Suppressor macrophage treated with lipopolysaccharide for 1 hour (primary cell): ENCODE data around the gene FKBP2.

Experiments
- DNase-seq, 3 donors: peaks; one replicate each; pipeline ENCODE4 v3.0.0-alpha.2; 2020 to 2022

FKBP2 gene

DNA sequence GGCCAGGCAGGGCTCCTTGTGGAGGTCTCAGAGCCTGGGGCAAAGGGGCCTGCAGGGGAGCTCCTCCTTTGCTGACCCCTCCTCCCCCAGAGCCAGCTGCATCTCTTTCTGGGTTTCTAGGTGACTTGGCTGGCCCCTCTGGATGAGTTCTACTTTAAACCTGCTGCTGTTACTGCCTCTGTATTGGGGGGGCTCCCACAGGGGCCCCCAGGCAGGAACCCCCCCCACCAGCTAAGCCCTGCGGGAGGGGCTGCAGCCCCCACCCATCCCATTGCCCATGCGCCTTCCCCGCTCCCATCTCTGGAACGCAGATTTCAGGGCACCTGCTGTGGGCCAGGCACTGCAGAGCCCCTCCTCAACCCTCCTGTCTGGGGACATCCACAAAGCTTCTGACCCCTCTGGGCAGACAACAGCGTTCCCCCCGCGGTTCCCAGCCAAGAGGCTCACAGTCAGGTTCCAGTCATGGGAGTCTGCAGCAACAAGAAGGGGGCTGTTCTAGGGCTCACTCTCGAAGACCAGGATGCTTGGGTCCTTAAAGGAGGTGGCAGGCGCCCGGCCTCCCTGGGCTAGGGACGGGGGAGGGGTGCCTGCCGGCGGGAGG lies 9.6 kb downstream of the FKBP2 start:
- DNase-seq, result no peak

DNA sequence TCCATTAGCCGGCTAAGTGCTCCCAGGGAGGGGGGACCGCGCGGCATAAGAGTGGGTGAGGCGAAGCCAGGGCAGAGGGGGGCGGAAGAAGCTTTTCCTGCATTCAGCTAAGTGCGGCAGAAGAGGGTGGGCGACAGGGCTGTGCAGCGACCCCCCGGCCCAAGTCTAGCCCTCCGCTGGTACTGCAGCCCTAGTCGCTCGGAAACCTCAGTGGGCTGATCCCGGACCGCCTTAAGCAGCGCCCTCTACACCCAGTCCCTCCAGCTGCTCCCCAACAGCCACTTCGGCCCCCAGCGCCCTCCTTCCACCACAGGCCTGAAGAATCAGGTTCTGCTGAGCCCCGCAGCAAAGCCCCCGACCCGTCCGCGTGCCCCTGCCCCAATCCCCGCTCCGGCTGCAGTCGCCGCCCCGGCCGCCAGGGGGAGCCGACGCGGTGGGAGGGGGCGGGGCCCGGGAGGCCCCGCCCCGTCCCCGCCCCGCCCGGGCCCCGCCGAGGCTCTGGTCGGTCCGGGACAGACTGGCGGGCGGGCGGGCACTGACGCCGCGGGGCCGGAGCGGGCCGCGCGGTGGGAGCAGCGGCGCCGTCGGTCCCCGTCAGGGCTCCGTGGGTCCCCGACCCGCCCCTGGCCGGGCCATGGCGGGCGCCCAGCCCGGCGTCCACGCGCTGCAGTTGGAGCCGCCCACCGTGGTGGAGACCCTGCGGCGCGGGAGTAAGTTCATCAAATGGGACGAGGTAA lies 10.3 kb downstream of the FKBP2 start, which contains the start of gene PLCB3:
PLCB3 (plus strand) TSS at position 515 of the 737 bp plus-strand sequence; CDS start at position 635, 120 bp downstream.
- peak; percentile 70 to 93 (median 83) for DNase-seq

DNA sequence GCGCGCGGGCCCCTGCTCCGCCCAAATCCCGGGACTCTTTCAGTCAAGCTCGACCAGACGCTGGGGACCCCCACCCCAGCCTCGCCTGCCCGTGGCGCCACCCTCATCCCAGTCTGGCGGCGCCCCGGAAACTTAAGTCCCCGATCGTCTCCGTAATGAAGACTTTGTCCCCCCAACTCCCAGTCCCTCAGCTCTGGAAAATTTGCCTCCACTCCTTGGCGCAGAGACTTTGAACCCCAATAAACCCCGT lies 10.8 kb downstream of the FKBP2 start:
- no peak for DNase-seq

DNA sequence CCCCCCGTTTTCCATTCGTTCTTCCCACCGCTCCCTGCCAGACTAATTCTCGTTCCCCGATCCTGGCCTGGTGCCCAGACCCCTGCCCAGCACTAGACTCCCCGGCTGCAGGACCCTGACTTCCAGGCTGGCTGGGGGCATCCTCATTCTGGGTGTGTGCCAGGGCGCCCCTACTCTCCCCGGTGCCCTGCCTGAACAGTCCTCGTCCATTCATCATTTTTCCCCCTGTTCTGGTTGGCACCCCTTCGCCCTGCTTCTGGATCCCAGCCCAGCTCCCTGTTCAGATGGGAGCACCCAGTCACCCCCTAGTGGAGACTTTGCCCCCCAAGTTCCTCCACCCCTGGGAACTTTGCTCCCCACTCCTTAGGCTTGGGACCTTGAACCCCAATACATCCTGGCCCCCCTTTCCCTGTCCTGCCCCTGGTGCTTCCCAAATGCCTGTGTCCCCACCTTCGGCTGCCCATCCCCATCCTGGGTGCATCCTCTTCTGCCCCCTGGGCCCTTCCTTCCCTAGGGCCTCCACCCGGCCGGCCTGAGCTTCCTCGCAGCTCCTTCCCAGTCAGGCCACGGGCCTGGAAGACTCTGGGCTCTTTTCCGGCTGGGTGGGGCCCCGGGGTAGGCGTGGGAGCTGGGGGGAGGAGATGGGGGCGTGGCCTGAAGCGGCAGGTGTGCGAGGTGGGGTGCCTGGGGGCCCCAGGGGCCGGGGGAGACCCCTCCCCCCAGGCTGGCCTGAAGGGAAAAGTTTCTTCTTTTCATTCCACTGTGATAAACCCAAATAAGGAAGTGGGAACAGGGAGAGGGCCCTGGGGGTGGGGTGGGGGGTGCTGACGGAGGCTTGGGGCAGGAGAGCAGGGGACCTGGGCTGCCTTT lies 11.3 kb downstream of the FKBP2 start:
- DNase-seq, result peak; percentile 57 to 82 (median 62)

DNA sequence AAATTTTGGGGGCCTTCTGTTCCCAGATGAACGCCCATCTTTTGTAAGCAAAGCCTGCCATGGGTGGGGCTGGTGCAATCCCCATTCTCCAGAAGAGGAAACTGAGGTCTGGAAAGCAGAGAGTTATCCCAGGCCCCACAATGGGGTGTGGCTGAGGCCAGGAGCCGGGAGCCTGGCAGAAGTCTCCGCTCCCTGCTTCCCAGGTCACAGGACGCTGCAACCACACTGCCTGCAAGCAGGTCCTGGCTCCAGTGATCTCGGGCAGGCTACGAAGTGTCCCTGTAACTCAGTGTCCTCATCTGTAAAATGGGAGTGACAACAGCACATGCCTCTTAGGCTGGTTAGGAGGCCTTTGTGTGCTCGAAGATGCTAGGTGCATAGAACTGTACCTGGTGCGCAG lies 12.1 kb downstream of the FKBP2 start:
- DNase-seq, result no peak

DNA sequence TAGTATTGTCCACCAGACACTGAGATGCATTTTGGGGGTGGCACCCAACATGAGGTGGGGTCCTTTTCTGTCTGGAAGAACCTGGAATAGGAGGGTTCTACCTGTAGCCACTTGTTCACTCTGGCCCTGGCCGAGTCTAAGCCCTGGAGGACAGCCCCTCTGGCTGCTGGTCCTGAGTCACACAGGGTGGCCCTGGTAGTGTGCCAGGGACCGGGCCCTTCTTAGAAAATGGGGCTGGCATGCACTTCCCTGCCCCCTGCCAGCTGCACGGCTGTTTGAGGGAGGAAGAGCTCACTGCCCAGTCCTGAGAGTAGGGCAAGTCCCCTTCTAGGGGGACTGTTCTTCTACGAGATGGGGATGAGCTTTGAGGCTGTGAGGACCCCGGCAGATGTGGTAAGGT lies 12.6 kb downstream of the FKBP2 start:
- DNase-seq, result no peak

DNA sequence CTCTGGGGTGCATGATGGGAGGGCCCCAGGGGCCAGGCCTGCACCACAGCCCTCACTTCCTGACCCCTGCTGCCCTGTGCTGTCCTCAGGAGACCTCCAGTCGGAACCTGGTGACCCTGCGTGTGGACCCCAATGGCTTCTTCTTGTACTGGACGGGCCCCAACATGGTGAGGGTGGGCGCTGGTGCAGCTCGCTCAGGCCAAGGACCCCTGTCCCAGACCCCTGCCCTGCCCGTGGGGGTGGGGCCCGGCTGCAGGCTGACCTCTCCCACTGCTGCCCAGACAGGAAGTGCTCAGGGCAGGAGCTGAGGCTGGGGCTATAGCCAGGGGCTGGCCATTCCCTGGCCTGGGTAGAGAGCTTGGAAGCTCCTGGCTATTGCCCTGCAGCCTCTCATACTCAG lies 13.4 kb downstream of the FKBP2 start:
- DNase-seq, result no peak

DNA sequence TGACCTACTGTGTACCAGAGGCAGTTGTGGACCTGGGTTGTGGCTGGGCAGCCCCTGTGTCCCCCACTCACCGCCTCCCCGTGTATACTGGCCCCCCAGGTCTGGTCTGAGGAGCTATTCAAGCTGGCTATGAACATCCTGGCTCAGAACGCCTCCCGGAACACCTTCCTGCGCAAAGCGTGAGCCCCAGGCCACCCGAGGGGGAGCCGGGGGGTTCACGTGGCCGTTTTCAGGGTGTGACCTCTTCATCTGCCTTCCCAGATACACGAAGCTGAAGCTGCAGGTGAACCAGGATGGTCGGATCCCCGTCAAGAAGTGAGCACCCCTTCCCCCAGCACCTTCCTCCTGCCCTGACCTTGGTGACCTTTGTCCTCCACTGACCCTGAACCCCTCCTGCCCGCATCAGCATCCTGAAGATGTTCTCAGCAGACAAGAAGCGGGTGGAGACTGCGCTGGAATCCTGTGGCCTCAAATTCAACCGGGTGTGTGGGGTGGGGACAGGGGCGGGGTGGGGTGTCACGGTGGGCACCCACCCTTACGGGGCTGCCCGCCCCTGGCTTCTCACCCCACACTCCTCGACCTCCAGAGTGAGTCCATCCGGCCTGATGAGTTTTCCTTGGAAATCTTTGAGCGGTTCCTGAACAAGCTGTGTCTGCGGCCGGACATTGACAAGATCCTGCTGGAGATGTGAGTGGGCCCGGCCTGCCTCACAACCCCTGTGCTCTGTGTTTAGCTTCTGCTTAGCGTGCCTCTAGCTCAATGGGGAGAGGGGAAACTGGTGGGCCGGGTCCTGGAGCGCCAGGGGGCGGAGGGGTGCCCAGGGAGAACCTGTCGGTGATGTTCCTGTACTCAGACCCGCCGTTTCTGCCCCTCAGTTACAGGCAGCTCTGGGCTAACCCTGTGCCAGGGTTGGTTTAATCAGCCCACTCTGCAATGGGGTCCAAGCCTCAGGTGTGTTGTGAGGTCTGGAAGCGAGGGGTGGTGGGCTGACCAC lies 14.5 kb downstream of the FKBP2 start:
- DNase-seq, result no peak

DNA sequence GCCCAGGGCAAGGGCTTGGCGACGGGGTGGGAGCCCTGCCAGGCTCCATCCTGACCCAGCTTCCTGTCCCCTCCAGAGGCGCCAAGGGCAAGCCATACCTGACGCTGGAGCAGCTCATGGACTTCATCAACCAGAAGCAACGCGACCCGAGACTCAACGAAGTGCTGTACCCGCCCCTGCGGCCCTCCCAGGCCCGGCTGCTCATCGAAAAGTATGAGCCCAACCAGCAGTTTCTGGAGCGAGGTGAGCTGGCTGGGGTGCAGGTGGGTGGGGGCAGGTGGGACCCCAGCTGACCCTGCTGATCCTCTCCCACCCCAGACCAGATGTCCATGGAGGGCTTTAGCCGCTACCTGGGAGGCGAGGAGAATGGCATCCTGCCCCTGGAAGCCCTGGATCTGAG lies 15.4 kb downstream of the FKBP2 start:
- DNase-seq, result no peak

DNA sequence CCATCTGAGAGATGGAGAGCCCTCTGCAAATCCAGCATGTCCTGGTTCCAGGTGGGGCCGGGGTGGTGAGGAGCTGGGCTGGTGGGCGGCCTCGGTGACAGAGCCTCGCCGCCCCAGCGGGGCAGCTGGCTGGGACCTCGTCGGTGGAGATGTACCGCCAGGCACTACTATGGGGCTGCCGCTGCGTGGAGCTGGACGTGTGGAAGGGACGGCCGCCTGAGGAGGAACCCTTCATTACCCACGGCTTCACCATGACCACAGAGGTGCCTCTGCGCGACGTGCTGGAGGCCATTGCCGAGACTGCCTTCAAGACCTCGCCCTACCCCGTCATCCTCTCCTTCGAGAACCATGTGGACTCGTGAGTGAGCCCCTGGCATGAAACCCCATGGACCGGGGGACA lies 17.5 kb downstream of the FKBP2 start:
- no peak for DNase-seq

DNA sequence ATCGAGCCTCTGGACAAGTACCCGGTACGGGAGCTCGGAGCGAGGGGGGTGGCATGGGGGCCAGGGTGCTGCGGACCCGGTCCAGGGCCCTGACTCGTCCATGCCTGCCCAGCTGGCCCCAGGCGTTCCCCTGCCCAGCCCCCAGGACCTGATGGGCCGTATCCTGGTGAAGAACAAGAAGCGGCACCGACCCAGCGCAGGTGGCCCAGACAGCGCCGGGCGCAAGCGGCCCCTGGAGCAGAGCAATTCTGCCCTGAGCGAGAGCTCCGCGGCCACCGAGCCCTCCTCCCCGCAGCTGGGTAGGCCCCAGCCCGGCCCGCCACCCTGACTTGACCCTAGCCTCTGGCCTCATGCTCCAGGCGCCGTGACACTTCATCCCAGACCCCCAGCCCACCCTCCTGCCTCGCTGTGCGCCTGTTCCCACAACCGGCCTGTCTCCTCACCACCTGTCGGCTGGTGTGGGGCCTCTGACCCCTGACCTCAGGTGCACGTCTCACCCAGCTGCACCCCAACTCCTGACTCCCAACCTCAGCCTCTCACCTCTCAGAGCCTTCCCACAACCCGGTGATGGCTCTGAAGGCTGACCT lies 18.1 kb downstream of the FKBP2 start:
- DNase-seq, result no peak

DNA sequence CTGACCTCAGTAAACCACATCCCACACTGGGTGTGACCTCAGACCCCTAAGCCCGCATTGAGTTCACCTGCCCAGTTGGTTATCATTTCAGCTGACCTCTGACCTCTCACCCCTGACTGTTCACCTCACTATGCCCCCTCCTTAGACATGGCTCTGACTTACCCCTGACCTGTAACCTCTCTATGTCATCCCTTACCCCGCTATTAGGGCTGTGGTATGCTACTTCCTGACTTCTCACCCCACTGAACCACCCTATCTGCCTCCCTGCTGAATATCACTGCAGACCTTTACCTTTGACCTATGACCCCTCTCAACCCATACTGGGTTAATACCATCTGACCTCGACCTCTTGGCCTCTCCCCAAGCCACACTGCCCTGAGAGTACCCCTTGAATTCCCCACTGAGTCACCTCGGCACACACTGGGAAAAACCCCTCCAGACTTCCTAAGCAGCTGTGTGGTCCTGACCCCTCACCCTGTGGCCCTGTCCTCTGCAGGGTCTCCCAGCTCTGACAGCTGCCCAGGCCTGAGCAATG lies 18.7 kb downstream of the FKBP2 start:
- DNase-seq, result peak; percentile 73 to 86 (median 84)

DNA sequence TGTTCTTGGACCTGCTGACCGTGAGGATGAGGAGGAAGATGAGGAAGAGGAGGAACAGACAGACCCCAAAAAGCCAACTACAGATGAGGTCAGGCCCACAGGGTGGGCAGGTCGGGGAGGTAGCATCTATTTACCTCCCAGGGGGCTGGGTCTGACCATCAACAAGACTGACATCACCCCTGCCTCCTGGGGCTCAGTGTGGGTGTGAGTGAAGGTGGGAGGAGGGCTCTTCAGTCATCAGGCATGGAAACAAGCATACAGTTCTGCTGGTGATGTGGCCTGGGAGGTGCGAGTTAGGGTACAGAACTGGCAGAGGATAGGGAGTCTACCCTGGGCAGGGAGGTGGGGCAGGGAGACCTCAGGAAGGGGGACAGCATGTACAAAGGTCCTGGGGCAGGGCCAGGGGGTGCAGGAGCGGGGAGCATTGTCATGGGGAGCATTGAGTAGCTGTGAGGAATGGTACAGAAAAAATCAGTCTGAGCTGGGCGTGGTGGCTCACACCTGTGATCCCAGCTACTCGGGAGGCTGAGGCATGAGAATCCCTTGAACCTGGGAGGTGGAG lies 19.3 kb downstream of the FKBP2 start:
- peak; percentile 53 to 69 (median 63) for DNase-seq

DNA sequence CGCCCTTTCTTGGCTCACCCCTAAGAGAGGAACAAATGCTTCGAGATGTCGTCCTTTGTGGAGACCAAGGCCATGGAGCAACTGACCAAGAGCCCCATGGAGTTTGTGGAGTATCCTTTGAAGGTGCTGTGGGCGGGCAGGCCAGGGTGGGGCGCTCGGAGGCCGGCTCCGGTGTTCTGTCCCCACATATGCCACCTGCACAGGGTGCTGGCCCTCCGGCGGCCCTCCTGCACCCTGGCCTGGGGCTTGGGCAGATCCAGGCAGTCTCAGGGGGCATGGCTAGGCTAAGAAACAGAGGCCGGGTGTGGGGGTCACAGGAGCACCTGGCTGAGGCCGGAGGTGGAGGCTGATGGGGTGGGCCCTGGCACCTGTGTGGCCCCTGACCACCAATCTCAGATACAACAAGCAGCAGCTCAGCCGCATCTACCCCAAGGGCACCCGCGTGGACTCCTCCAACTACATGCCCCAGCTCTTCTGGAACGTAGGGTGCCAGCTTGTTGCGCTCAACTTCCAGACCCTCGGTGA lies 20.7 kb downstream of the FKBP2 start:
- DNase-seq, result no peak

DNA sequence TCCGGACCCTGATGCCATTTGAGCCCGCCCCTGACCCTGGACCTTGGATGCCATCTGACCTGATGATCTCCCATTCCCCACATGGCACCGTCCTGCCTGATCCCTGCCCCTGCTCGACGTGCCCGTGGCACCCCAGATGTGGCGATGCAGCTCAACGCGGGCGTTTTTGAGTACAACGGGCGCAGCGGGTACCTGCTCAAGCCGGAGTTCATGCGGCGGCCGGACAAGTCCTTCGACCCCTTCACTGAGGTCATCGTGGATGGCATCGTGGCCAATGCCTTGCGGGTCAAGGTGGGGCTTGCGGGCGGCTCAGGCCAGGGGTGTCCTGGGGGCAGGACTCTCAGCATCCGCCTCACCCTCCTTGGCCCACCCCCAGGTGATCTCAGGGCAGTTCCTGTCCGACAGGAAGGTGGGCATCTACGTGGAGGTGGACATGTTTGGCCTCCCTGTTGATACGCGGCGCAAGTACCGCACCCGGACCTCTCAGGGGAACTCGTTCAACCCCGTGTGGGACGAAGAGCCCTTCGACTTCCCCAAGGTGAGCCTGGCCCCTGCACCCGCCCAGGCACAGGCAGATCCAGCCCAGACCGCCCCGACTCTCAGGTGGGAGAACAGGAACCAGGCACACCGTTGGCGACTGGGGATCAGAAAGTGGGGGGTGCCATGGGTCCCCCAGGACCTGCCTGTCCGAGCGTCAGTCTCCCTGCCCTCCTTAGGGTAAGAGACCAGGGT lies 21.5 kb downstream of the FKBP2 start:
- no peak for DNase-seq

DNA sequence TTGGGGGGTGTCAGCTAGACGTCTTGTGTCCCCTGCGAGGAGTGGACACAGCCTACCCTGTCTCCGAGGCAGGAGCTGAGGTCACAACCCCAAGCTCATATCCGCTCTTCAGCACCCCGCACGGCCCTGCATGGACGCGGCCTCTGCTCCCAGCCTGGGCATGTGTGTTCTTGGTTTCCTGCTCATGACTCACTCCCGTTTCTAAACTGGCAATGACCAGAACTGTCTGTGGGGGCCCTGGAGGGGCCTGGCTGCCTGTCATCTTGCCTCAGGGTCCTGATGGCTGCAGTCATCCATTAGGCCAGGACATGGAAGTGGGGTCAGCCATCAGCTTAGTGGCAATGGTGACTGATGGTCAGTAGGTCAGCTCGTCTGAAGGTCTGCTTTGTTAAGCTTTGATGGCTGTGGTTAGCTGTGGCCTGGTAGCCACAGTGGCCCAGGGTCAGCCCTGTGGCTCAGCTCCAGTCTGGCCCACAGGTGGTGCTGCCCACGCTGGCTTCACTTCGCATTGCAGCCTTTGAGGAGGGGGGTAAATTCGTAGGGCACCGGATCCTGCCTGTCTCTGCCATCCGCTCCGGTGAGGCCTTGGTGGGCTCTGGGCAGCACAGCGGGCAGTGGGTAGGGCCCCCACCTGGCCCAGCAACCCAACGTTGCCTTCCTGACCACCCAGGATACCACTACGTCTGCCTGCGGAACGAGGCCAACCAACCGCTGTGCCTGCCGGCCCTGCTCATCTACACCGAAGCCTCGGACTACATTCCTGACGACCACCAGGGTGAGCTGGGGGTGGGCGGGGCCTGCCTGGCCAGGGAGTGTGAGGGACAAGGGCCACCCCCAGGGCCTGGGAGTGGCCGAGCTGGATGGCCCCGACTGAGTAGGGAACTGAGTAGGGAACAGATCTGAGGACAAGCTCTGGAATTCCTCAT lies 22.4 kb downstream of the FKBP2 start:
- DNase-seq, result no peak

DNA sequence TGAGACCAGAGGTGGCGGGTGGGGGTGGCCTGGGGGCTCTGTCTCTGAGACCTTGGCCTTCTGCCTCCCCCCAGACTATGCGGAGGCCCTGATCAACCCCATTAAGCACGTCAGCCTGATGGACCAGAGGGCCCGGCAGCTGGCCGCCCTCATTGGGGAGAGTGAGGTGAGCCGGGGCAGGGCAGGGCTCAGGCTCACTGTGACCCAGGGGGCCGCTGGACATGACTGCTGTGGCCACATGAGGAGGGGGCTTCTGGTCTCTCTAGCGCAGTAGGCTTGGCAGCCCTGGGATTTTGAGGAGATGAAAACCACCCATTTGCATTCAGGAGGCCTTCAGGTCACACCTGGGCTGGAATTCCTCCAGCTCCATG lies 23.0 kb downstream of the FKBP2 start:
- no peak for DNase-seq

DNA sequence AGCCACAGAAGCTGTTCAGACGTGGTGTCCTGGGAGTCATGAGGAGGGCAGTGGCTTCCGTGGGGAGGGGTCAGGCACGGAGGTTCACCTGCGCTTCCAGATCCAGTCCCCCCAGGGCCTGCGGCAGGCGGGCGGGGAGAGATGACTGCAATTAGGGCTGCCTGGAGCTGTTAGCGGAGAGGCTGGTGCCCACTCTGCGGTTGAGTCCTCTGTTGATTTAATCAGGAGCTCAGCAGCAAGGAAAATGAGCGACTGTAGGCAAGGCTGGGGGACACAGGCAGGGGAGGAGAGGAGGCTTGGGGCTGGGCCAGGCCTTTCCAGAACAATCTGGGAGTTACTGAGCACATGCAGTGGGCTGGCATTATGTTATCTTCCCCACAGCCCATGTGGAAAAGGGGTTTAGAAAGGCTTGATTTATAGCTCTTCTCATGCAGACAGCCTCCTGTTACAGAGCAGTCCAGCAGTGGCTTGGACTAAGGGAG lies 23.5 kb downstream of the FKBP2 start:
- no peak for DNase-seq
